ENCODE measurements around the gene TRIM2.

The TRIM2 gene

DNA sequence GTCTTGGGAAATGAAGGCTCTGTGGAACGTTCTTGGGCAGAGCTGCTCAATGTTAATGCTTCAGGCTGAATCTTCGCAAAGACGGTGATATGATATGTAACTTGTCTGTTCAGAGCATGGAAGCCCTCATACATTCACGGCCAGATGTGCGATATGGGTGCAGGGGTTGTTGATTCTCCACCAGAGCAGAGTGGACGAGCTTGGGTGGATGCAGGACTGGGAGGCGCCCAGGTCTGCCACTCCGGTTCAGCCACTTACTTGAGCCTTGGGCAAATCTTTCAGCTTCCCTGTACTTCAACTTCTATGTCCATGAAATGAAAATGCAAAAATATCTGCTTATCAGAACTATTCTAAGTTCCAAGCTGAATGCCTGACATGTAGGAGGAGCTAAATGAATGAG, 92.9 kb downstream of the TRIM2 start:
- TF ChIP-seq POLR2AphosphoS5 (IDR thresholded peaks at IDR 0.05; ENCODE audit: low read depth, low read length), result no peak
- TF ChIP-seq, protein P1, sequence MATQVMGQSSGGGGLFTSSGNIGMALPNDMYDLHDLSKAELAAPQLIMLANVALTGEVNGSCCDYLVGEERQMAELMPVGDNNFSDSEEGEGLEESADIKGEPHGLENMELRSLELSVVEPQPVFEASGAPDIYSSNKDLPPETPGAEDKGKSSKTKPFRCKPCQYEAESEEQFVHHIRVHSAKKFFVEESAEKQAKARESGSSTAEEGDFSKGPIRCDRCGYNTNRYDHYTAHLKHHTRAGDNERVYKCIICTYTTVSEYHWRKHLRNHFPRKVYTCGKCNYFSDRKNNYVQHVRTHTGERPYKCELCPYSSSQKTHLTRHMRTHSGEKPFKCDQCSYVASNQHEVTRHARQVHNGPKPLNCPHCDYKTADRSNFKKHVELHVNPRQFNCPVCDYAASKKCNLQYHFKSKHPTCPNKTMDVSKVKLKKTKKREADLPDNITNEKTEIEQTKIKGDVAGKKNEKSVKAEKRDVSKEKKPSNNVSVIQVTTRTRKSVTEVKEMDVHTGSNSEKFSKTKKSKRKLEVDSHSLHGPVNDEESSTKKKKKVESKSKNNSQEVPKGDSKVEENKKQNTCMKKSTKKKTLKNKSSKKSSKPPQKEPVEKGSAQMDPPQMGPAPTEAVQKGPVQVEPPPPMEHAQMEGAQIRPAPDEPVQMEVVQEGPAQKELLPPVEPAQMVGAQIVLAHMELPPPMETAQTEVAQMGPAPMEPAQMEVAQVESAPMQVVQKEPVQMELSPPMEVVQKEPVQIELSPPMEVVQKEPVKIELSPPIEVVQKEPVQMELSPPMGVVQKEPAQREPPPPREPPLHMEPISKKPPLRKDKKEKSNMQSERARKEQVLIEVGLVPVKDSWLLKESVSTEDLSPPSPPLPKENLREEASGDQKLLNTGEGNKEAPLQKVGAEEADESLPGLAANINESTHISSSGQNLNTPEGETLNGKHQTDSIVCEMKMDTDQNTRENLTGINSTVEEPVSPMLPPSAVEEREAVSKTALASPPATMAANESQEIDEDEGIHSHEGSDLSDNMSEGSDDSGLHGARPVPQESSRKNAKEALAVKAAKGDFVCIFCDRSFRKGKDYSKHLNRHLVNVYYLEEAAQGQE (IDR thresholded peaks at IDR 0.05; ENCODE audit: insufficient read depth in 1 of 2, low read depth in 2 of 2, low read length in 2 of 2), result no peak
- no peak for TF ChIP-seq FOXP2 (optimal IDR thresholded peaks at IDR 0.05; ENCODE audit: borderline replicate concordance, extremely low read depth, extremely low read length, insufficient read depth)
- TF ChIP-seq SIN3A (IDR thresholded peaks at IDR 0.05; ENCODE audit: borderline replicate concordance, insufficient read depth, low read length), result no peak
- TF ChIP-seq TAF1 (IDR thresholded peaks at IDR 0.05; ENCODE audit: borderline replicate concordance, insufficient read depth, low read length), result no peak

DNA sequence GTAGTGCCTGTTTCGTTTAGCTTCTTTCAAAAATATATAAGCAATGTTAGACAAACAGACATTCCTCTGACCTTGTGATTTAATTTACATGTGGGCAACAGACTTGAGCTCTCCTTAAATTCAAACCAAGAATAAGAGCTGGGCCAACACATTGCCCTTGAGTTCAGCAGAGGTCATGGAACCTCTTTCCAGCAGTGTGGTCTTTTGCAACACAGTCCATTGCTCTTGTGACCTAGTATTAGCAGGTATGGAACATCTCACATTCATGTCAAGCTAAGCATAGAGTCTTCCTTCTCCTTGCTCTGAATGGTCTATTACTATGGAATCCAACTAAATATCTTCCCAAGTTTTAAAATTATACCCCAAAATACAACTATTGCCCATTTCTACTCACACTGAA, 106.5 kb downstream of the TRIM2 start:
- TF ChIP-seq FOXP2 (optimal IDR thresholded peaks at IDR 0.05; ENCODE audit: borderline replicate concordance, extremely low read depth, extremely low read length, insufficient read depth) (no peak), TAF1 (IDR thresholded peaks at IDR 0.05; ENCODE audit: borderline replicate concordance, insufficient read depth, low read length) (no peak), SIN3A (IDR thresholded peaks at IDR 0.05; ENCODE audit: borderline replicate concordance, insufficient read depth, low read length) (no peak)

DNA sequence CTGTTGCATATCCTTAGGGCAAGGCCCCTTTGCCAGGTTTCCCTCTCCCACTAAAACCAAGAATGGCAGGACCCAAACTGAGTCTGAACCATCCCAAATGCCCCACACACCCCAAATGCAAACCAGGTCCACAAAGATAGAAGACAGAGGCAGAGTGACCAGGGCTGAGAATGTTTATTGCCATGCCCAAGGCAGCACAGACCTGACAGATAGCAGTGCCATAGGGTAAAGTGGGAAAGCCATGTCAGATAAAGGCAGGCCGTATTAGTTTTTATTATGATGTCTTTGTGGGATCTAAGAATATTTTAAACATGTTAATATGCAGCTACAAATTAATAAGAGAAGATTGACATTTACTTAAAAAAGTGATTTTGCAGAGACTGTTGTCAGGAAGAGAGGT, 110.7 kb downstream of the TRIM2 start:
- TF ChIP-seq SIN3A (IDR thresholded peaks at IDR 0.05; ENCODE audit: borderline replicate concordance, insufficient read depth, low read length) (no peak), TAF1 (IDR thresholded peaks at IDR 0.05; ENCODE audit: borderline replicate concordance, insufficient read depth, low read length) (no peak), POLR2AphosphoS5 (IDR thresholded peaks at IDR 0.05; ENCODE audit: low read depth, low read length) (no peak), FOXP2 (optimal IDR thresholded peaks at IDR 0.05; ENCODE audit: borderline replicate concordance, extremely low read depth, extremely low read length, insufficient read depth) (no peak)
- TF ChIP-seq, protein P1 (IDR thresholded peaks at IDR 0.05; ENCODE audit: insufficient read depth in 1 of 2, low read depth in 2 of 2, low read length in 2 of 2), result no peak

DNA sequence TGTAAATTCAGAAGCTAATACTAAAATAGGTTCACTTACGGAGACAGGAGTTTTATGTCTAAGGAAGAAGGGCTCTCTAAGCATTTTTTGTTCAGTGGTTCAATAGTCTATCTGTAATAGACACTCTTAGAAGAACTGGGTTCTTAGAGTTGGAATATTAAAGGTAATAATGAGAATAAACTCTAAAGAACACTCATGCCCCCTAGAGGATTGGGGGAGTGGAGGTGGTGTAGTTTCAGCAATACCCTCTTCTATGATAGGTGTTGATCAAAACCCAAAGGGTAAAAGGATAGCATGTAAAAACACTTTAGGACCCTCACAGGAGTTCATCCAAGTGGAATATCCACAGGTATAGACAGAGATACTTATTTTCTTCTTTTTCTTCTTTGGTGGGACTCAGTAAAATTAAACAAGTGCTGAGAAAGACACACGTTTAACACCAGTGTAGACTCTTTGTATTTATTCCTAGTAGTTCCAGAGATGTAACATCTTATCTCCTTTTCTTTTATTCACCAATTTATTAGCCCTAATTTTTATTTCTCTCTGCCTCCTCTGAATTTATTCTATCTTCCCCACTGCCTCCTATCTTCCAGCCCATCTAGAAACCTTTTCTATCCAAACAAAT, 114.6 kb downstream of the TRIM2 start:
- TF ChIP-seq POLR2AphosphoS5 (IDR thresholded peaks at IDR 0.05; ENCODE audit: low read depth, low read length) (no peak), TAF1 (IDR thresholded peaks at IDR 0.05; ENCODE audit: borderline replicate concordance, insufficient read depth, low read length) (no peak), SIN3A (IDR thresholded peaks at IDR 0.05; ENCODE audit: borderline replicate concordance, insufficient read depth, low read length) (no peak), FOXP2 (optimal IDR thresholded peaks at IDR 0.05; ENCODE audit: borderline replicate concordance, extremely low read depth, extremely low read length, insufficient read depth) (no peak)
- TF ChIP-seq, protein P1 (IDR thresholded peaks at IDR 0.05; ENCODE audit: insufficient read depth in 1 of 2, low read depth in 2 of 2, low read length in 2 of 2), result no peak

DNA sequence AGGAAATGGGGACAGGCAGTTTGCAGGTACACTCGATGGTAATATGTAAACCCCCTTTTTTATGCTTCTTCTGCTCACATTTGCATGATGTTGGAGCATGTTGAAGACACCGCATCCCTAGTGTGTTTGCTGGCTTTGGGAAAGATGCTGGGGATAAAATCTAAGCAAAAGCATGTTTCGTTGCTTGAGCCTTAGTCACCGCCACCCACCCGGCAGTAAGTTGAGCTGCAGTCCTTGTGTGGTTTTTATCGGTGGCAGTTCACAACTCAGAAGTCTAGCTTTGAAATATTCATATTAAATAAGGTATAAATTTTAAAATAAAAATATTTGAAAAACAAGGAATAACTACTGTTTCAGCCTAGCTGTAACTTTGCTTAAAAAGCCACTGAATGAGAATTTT, 118.5 kb downstream of the TRIM2 start:
- no peak for TF ChIP-seq SIN3A (IDR thresholded peaks at IDR 0.05; ENCODE audit: borderline replicate concordance, insufficient read depth, low read length)
- TF ChIP-seq, protein P1 (IDR thresholded peaks at IDR 0.05; ENCODE audit: insufficient read depth in 1 of 2, low read depth in 2 of 2, low read length in 2 of 2), result no peak
